ENCODE data around the gene ANKRD23.

Gene ANKRD23

DNA sequence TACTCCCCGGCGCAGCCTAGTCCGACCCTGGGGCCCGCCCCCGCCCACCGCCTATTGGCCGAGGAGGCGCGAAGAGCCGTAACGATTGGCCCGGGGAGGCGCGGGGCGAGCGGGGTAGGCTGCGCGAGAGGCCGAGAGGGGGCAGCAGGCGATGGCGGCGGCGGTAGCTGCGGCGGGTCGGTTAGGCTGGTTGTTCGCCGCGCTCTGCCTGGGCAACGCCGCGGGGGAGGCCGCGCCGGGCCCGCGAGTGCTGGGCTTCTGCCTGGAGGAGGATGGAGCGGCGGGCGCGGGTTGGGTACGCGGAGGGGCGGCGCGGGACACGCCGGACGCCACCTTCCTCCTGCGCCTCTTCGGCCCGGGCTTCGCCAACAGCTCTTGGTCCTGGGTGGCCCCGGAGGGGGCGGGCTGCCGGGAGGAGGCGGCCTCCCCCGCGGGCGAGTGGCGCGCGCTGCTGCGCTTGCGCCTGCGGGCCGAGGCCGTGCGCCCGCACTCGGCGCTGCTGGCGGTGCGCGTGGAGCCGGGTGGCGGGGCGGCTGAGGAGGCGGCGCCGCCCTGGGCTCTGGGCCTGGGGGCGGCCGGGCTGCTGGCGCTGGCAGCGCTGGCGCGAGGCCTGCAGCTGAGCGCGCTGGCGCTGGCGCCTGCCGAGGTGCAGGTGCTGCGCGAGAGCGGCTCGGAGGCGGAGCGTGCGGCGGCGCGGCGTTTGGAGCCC is 27.5 kb downstream of the ANKRD23 start, which contains the start of gene CNNM3:
TSS of gene CNNM3 (plus strand) at position 142 of the 709 bp plus-strand sequence. CDS start at position 152, 10 bp downstream.
- no peaks in the 10 kb centered on the region for H3K9me3 ChIP-seq (ENCODE audit: severe bottlenecking)
- H3K4me3 ChIP-seq (ENCODE audit: severe bottlenecking), result peak within 1 kb of the TSS; percentile 69
- no peaks in the 10 kb centered on the region for H3K36me3 ChIP-seq (ENCODE audit: low read depth)
- no peaks in the 10 kb centered on the region for H3K4me1 ChIP-seq (ENCODE audit: insufficient read depth, poor library complexity, severe bottlenecking)
- TF ChIP-seq, protein P1, sequence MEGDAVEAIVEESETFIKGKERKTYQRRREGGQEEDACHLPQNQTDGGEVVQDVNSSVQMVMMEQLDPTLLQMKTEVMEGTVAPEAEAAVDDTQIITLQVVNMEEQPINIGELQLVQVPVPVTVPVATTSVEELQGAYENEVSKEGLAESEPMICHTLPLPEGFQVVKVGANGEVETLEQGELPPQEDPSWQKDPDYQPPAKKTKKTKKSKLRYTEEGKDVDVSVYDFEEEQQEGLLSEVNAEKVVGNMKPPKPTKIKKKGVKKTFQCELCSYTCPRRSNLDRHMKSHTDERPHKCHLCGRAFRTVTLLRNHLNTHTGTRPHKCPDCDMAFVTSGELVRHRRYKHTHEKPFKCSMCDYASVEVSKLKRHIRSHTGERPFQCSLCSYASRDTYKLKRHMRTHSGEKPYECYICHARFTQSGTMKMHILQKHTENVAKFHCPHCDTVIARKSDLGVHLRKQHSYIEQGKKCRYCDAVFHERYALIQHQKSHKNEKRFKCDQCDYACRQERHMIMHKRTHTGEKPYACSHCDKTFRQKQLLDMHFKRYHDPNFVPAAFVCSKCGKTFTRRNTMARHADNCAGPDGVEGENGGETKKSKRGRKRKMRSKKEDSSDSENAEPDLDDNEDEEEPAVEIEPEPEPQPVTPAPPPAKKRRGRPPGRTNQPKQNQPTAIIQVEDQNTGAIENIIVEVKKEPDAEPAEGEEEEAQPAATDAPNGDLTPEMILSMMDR (IDR thresholded peaks at IDR 0.05; ENCODE audit: poor library complexity, severe bottlenecking), result peak; percentile 42
- no peaks in the 10 kb centered on the region for H3K27me3 ChIP-seq (ENCODE audit: insufficient read depth, poor library complexity, severe bottlenecking)
- DNase-seq (ENCODE audit: low spot score) (peak; percentile 95), ATAC-seq (ENCODE audit: low read depth) (peak; percentile 96)
- peak within 1 kb of the TSS; percentile 42 for H3K27ac ChIP-seq (ENCODE audit: poor library complexity, severe bottlenecking)

DNA sequence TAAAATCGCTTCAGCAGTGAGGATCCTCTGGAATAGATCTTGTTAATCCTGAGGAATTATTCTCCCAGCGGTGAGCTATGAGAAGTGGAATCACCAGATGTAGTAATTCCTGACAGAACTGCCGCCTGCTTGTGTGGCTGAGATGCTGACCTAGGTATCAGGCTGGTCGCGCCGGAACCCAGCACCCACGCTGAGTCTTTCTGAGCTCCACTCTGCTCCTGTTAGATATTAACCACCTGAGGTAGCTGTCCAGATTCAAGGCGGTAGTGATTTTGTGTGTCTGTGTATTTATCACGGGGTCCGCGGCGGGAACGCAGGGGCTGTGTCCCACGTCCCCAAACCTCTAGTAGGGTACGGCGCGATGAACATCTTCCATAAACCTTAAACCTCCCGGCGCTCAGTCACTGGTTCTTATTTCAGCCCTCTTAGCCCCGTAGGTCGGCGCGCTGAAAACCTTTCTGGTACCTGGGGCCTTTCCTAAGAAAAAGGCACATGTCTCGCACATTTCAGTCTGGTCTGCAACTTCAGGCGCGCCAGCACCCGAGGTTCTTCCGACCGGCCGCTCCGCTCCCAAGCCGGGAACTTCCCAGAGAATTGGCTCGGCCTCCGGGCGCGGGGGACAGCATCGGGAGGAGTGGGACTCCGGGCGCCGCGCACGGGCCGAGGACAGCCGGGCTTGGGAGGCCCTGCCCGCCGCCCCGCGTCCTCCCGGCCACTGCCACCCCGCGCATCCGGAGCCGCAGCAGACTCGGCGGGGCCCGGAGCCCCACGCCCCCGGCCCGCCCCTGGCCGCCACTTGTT is 28.3 kb downstream of the ANKRD23 start:
- TF ChIP-seq, protein P1 (IDR thresholded peaks at IDR 0.05; ENCODE audit: poor library complexity, severe bottlenecking), result no peak
- ATAC-seq (ENCODE audit: low read depth) (no peak; the same call in 2 of the 3 replicates), DNase-seq (ENCODE audit: low spot score) (no peak)
- no peaks in the 10 kb centered on the region for H3K4me1 ChIP-seq (ENCODE audit: insufficient read depth, poor library complexity, severe bottlenecking)
- H3K27me3 ChIP-seq (ENCODE audit: insufficient read depth, poor library complexity, severe bottlenecking), result no peaks in the 10 kb centered on the region
- no peaks in the 10 kb centered on the region for H3K36me3 ChIP-seq (ENCODE audit: low read depth)
- H3K27ac ChIP-seq (ENCODE audit: poor library complexity, severe bottlenecking), result peak overlapping the region; percentile 42
- H3K9me3 ChIP-seq (ENCODE audit: severe bottlenecking), result no peaks in the 10 kb centered on the region
- peak overlapping the region; percentile 69 for H3K4me3 ChIP-seq (ENCODE audit: severe bottlenecking)

DNA sequence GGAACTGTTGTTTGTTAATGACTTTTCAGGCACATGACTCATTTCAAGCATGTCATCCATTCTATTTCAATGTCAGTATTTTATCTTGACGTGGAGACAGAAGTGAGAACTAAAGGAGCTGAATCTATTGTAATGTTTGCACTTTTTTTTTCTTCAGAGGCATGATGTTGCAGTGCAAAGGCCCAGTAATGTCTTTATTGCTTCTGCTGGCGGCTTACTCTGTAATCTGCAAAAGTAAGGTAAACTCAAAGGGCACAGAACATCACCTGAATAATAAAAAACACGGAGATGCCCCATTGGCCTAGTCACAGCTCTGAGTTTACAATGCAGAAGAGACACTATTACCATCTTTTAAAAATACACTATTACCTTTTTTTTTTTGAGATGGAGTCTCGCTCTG is 30.2 kb downstream of the ANKRD23 start:
- no peaks in the 10 kb centered on the region for H3K36me3 ChIP-seq (ENCODE audit: low read depth)
- TF ChIP-seq, protein P1 (IDR thresholded peaks at IDR 0.05; ENCODE audit: poor library complexity, severe bottlenecking), result no peak
- no peak for DNase-seq (ENCODE audit: low spot score)
- no peak for ATAC-seq (ENCODE audit: low read depth)
- no peak overlapping the region for H3K4me3 ChIP-seq (ENCODE audit: severe bottlenecking)
- H3K27ac ChIP-seq (ENCODE audit: poor library complexity, severe bottlenecking), result no peak overlapping the region
- no peaks in the 10 kb centered on the region for H3K9me3 ChIP-seq (ENCODE audit: severe bottlenecking)
- H3K4me1 ChIP-seq (ENCODE audit: insufficient read depth, poor library complexity, severe bottlenecking), result no peaks in the 10 kb centered on the region
- no peaks in the 10 kb centered on the region for H3K27me3 ChIP-seq (ENCODE audit: insufficient read depth, poor library complexity, severe bottlenecking)

DNA sequence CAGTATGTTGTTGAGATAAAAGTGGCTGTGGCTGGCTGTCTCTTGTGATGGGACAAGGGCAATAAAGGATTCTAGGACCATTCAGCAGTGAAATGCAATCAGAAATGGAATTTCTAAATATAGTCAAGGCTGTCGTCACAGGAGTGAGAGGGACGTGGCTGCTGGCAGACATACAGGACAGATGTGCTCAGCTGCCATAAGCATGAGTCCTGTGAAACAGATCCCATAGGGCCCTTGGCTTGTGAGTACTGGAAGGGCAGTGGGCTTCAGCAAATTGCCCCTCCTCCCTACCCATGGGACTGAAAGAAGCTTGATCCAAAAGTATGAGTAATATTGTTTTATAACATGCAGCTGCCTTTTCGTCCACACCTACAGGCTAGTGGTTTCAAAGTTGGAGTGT is 31.9 kb downstream of the ANKRD23 start:
- Histone ChIP-seq H3K36me3 (ENCODE audit: low read depth) (no peaks in the 10 kb centered on the region), H3K27me3 (ENCODE audit: insufficient read depth, poor library complexity, severe bottlenecking) (no peaks in the 10 kb centered on the region), H3K27ac (ENCODE audit: poor library complexity, severe bottlenecking) (no peak overlapping the region), H3K4me1 (ENCODE audit: insufficient read depth, poor library complexity, severe bottlenecking) (no peaks in the 10 kb centered on the region), H3K4me3 (ENCODE audit: severe bottlenecking) (no peak overlapping the region), H3K9me3 (ENCODE audit: severe bottlenecking) (no peaks in the 10 kb centered on the region)
- TF ChIP-seq, protein P1 (IDR thresholded peaks at IDR 0.05; ENCODE audit: poor library complexity, severe bottlenecking), result no peak
- ATAC-seq (ENCODE audit: low read depth) (no peak), DNase-seq (ENCODE audit: low spot score) (no peak)

Measured in RWPE2 (cell line).